ENCODE results near the gene PLEKHJ1.

DNA sequence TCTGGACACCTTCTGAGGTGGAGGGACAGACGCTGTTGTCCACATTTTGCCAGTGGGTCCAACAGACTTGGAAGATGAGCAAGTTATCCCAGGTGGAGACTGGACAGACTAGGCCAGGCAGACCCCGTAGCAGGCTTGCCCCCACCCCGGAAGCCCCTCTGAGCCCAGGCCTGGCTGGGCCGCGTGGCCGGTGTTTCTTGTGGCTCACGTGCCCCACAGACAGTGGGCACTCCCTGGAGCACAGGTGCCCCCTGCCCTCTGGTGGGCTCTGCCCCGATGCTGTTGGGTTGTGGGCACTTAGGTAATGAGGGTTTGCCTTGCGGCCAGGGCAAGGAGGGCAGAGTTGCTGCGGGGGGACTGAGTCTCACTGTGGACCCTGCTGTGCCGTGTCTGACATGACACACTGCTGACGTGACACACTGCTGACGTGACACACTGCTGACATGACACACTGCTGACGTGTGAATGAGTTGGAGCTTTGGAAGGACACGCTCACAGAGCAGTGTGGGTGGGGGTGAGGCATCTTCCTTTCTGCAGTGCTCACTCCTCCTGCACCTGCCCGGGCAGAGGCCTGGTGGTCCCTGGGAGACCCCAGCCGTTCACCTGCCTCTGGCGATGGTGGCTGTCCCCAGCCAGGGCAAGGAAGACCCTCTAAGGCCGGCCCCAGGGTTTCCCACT, 47.3 kb downstream of the PLEKHJ1 start:
- TF ChIP-seq, protein P1, sequence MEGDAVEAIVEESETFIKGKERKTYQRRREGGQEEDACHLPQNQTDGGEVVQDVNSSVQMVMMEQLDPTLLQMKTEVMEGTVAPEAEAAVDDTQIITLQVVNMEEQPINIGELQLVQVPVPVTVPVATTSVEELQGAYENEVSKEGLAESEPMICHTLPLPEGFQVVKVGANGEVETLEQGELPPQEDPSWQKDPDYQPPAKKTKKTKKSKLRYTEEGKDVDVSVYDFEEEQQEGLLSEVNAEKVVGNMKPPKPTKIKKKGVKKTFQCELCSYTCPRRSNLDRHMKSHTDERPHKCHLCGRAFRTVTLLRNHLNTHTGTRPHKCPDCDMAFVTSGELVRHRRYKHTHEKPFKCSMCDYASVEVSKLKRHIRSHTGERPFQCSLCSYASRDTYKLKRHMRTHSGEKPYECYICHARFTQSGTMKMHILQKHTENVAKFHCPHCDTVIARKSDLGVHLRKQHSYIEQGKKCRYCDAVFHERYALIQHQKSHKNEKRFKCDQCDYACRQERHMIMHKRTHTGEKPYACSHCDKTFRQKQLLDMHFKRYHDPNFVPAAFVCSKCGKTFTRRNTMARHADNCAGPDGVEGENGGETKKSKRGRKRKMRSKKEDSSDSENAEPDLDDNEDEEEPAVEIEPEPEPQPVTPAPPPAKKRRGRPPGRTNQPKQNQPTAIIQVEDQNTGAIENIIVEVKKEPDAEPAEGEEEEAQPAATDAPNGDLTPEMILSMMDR (conservative IDR thresholded peaks at IDR 0.05; ENCODE audit: low read depth, low read length): no peak
- no peak for TF ChIP-seq EZH2phosphoT487 (IDR thresholded peaks at IDR 0.05; ENCODE audit: borderline replicate concordance, low read length)
